Brain pericyte (primary cell): ENCODE data around the gene EIF1AD.
"Not testable (repeated sequence)": the region's sequence is repeated elsewhere in the genome, so short reads cannot be mapped to it uniquely, and the experiment has no call there.

ENCODE experiments used
- DNase-seq: peaks from one replicate; pipeline ENCODE4 v3.0.0-alpha.2; 2012; ENCODE audit warnings: low read depth, low spot score

Gene EIF1AD

DNA sequence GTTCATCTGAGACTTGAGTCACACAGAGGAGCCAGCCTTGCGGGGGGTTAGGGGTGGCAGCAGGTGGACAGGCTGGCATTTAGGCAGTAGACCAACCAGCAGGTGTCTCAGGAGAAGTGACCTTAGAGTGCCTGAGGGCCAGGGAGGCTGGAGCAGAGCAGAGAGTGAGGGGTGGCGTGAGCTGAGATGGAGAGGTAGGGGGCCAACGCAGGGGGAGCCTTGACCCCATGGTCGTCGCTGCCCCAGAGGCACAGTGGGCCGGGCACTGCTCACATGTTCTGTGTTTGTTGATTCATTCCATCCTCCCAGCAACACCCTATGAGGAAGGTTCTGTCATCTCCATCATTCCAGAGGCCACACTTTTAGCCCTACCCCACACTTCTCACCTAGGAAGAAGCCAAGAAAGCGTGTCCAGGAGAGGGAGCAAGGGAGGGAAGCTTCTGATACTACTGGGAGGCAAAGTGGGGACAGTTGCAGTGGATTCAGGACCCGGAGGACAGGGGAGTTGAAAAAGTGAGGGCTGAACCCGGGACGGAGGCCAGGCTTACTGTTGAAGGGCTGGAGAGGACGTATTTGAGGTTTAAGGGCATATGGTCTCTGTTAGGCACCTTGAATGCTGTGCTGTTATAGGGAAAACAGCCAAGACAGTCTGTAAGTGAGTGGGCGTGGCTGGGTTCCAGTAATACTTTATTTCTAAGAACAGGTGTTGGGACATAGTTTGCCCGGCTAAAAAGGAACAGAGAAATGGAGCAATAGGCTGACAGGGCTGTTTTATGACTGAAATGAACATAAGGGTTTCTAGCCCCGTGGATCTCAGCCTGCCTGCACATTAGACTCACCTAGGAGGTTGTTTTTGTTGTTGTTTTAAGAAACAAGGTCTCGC is 33.1 kb downstream of the EIF1AD start:
- no peak for DNase-seq

DNA sequence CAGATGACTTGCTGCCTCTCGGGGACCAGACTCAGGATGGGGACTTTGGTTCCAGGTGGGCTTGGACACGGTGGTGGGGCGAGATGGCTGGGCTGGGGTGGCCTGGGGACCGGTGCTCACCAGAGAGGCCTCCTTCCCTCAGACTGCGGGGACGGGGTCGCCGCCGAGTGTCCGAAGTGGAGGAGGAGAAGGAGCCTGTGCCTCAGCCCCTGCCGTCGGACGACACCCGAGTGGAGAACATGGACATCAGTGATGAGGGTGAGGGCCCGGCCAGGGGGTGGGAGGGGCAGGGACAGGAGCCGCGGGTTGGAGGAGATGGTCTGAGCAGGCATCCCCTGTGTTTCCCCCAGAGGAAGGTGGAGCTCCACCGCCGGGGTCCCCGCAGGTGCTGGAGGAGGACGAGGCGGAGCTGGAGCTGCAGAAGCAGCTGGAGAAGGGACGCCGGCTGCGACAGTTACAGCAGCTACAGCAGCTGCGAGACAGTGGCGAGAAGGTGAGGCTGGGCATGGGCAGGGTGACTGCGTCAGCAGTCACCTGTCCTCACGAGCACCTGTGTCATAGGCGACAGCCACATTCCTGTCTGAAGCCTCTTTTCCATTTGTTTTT is 34.5 kb downstream of the EIF1AD start:
- no peak for DNase-seq

DNA sequence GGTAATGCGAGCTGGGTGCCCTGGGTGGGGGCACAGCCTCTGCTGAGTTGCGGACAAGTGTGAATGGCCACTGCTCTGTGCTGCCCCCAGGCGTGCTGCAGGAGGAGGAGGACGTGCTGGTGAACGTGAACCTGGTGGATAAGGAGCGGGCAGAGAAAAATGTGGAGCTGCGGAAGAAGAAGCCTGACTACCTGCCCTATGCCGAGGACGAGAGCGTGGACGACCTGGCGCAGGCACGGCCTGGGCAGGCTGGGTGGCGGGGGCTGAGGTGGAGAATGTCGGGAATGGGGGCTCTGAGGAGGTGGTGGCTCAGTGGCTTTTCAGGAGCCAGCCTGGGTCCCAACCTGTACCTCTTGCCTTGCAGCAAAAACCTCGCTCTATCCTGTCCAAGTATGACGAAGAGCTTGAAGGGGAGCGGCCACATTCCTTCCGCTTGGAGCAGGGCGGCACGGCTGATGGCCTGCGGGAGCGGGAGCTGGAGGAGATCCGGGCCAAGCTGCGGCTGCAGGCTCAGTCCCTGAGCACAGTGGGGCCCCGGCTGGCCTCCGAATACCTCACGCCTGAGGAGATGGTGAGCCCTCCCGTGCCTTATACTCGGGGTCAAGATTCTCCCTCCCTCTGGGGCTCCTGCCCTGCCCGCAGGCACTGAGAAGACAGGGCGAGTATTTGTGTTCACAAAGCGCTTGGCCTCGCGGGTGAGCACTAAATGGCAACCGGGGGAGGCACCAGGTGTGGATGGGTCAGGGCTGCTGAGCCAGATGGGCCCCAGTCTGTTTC is 35.8 kb downstream of the EIF1AD start:
- no peak for DNase-seq

- no peak for DNase-seq
These were observed 37.1 kb downstream of the EIF1AD start for GRCh38 chr11:65964906-65965305.

DNA sequence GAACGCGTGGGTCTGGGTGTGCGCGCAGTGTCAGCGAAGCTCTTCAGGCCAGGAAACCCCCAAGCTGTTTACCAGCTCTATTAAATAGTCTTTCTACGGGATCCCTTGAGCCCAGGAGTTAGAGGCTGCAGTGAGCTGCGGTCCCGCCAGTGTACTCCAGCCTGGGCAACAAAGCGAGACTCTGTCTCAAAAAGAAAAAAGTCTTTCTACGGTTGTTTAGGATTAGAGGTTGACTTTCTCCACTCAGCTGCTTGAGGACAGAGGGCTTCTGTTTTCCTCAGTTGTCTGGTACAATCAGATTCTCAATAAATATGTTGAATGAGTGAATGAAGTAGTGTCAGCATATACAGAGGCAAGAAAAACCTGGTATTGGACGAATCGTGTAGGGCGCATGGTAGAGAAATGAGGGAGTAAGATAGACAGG is 39.8 kb downstream of the EIF1AD start:
- DNase-seq = no peak

DNA sequence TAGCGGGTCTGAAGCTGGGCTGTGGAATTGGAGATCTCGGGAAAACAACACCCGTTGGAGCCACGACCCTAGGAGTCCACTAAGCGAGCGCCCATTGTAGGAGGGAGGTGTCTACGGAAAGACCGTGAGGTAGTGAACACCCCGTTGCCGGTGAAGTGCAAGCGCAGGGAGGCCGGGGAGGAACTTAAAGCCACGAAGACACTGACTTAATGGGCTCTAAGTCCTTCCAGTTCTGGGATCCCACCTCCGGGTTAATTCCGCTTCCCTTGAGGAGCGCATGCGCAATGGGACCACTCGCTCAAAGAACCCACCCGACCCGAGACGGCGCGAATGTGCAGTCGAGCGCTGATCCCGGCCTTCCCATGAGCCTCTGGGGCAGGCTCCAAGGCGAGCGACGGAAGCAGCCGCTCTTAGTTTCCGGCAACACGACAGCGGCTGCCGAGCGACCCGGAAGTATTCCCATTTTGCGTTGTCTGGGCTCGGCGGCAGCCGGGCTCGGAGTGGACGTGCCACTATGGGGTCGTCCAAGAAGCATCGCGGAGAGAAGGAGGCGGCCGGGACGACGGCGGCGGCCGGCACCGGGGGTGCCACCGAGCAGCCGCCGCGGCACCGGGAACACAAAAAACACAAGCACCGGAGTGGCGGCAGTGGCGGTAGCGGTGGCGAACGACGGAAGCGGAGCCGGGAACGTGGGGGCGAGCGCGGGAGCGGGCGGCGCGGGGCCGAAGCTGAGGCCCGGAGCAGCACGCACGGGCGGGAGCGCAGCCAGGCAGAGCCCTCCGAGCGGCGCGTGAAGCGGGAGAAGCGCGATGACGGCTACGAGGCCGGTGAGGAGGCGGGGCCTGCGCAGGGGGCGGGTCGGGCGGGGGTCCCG is 40.5 kb downstream of the EIF1AD start, which contains the start of gene SART1:
SART1 (plus strand) TSS at position 468 of the 874 bp plus-strand sequence; CDS start at position 515, 47 bp downstream.
- DNase-seq = peak; percentile 95

- DNase-seq = no peak
These were observed 41.1 kb downstream of the EIF1AD start for GRCh38 chr11:65960824-65961266.

DNA sequence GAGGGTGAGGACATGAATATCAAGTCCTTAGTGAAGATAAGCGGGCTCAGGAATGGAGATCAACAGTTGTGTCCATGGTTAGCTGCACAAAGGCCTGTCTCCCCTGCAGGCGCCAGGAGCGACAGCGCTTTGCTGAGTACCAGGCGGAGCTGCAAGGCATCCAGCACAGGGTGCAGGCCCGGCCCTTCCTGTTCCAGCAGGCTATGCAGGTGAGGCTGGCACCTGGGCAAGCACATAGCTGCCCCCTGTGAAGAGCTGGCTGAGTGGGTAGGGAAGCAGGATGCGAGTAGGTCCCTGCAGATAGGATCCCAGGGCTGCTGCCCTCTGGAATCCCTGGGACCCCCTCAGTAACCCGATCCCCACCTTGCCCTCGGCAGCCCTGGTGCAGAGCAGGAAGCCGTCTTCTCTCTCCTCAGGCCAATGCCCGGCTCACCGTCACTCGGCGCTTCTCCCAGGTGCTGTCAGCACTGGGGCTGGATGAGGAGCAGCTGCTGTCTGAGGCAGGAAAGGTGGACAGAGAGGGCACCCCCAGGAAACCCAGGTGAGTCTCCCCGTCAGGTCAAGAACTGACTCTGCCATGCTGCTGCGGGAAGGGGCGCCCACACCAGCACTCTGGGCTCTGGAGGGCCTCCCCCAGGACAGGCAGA is 43.1 kb downstream of the EIF1AD start:
- DNase-seq = no peak

DNA sequence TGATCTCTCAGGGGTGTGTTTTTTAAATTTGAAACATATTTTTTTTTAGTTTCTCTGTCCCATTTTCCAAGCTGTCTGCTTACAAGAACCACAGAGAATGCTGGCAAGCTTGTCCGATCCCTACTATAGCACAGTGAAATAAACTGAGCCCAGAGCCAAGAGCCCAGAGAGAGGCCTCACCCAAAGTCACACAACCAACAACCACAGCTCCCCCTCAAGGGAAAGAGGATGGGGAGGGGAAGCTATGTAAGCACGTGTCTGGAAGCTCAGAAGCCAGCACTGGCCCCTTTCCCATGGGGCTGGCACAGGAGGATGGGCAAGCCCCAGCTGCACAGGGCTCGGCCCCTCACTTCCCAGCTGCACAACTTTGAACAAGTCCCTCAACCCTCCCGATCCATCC is 43.7 kb downstream of the EIF1AD start:
- DNase-seq = no peak

GRCh38 chr11:65954771-65955170 is 47.2 kb downstream of the EIF1AD start:
- no peak for DNase-seq

- DNase-seq = no peak
These were observed 48.5 kb downstream of the EIF1AD start for GRCh38 chr11:65953471-65953870.

GRCh38 chr11:65952052-65952521 is 49.9 kb downstream of the EIF1AD start:
- no peak for DNase-seq

GRCh38 chr11:65951641-65952040 is 50.3 kb downstream of the EIF1AD start:
- not testable (repeated sequence) for DNase-seq

DNA sequence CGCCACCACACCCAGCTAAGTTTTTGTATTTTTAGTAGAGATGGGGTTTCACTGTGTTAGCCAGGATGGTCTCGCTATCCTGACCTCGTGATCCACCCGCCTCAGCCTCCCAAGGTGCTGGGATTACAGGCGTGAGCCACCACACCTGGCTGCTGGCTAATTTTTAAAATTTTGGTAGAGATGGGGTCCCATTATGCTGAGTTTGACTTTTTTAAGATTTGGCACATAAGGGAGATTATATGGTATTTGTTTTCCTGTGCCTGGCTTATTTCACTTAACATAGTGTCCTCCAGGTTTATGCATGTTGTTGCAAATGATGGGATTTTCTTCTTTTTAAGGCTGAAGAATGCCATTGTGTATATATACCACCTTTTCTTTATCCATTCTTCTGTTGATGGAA is 51.2 kb downstream of the EIF1AD start:
- not testable (repeated sequence) for DNase-seq

DNA sequence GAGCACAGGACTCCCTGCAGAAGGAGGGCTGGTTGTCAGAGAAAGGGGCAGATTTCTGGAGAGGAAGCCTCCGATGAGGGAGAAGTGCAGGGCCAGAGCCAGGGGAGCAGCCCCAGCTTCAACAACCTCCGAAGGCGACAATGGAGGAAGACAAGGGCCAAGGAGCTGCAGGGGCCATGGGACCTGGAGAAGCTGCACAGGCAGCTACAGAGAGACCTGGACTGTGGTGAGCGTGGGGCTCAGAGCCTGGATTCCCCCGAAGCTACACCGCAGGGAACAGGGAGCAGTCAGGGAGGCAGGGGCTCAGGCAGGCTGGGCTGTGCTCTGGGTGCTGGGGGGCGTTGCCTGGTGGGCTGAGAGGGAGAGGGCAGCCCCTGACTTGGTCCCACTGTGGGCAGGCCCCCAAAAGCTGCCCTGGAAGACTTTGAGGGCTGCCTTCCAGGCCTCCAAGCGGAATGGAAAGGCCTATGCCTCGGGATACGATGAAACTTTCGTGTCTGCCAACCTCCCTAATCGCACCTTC is 54.3 kb downstream of the EIF1AD start:
- DNase-seq = no peak

DNA sequence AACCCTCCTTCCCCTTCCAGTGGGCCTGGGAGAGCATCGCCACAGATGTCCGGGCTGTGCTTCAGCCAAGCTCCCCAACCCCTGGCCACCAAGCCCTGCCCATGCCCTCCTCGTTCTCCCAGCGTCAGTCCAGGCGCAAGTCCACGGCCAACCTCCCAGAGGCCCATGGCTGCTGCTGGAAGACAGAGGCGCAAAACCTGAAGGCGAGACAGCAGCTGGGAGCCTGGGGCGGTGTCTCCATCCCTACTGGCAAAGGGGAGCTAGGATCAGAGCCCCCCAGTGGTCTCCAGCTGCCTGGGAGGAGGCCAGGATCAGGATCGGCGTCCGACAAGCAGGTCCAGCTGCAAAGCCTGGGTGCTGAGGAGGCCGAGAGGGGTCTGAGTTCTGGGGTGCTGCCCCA is 54.8 kb downstream of the EIF1AD start:
- DNase-seq = no peak

DNA sequence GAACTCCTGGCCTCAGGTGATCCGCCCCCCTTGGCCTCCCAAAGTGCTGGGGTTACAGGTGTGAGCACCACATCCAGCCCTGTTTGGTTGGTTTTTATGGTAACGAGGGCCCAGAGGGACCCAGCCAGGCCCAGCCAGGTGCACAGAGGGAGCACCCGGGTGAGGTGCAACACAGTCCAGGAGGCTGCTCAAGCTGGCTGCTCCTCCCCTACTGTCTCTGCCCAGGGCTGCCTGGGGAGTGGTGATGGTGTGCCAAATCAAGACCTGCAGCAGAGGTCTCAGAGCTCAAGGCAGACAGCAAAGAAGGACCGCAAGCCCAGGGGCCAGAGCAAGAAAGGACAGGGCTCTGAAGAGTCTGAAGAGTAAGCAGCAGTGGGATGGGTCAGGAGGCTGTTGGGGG is 55.3 kb downstream of the EIF1AD start:
- no peak for DNase-seq
